Adipocyte (in vitro differentiated cells): ENCODE data around the gene TSPEAR.

Experiments used
- DNase-seq: peaks from one replicate; pipeline ENCODE4 v3.0.0-alpha.2; 2015; ENCODE audit warnings: low read depth
- H3K27me3 ChIP-seq: replicated peaks from 2 replicates; pipeline ENCODE4 v1.7.0; 2013; ENCODE audit warnings: mild to moderate bottlenecking, low read length, moderate library complexity; ENCODE audit not compliant: control insufficient read depth, insufficient read depth
- H3K36me3 ChIP-seq: 2 replicates; pipeline ENCODE4 v1.7.0; 2013; ENCODE audit warnings: low read length, mild to moderate bottlenecking, moderate library complexity; ENCODE audit not compliant: control insufficient read depth, insufficient read depth, severe bottlenecking
- H3K4me1 ChIP-seq: 2 replicates; pipeline ENCODE4 v1.7.0; 2013; ENCODE audit warnings: mild to moderate bottlenecking, low read length, moderate library complexity; ENCODE audit not compliant: control insufficient read depth, insufficient read depth
- H3K4me3 ChIP-seq: 2 replicates; pipeline ENCODE4 v1.7.0; 2013; ENCODE audit warnings: mild to moderate bottlenecking, low read length, moderate library complexity
- H3K9ac ChIP-seq: 2 replicates; pipeline ENCODE4 v1.7.0; 2013; ENCODE audit warnings: mild to moderate bottlenecking, low read length, moderate library complexity
- H3K9me3 ChIP-seq: 2 replicates; pipeline ENCODE4 v1.7.0; 2013; ENCODE audit warnings: mild to moderate bottlenecking, low read length, moderate library complexity; ENCODE audit not compliant: control insufficient read depth

Gene TSPEAR

DNA sequence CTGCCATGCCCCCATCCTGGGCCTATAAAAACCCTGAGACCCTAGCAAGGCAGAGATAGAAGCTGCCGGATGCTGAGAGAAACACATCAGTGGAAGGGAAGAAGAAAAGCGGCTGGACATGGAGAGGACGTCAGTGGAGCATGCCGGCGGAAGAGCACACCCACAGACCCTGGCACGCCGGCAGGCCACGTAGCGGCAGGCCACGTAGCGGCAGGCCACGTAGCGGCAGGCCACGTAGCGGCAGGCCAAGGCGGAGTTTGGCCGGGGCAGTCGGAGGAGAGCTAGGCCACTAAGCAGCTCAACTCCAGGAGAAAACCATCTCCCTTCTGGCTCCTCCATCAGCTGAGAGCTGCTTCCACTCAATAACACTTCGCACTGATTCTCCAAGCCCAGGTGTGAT is 221.0 kb downstream of the TSPEAR start:
- H3K27me3 ChIP-seq = peaks cover 11% of the 10 kb centered on the region
- no peaks in the 10 kb centered on the region for H3K36me3 ChIP-seq
- no peak overlapping the region for H3K4me3 ChIP-seq
- no peaks in the 10 kb centered on the region for H3K4me1 ChIP-seq
- peaks cover 23% of the 10 kb centered on the region for H3K9me3 ChIP-seq
- no peak for DNase-seq
- no peak overlapping the region for H3K9ac ChIP-seq

GRCh38 chr21:44489962-44490361 is 221.4 kb downstream of the TSPEAR start:
- Histone ChIP-seq H3K27me3 (peaks cover 11% of the 10 kb centered on the region), H3K9ac (no peak overlapping the region), H3K4me1 (no peaks in the 10 kb centered on the region), H3K9me3 (peaks cover 23% of the 10 kb centered on the region), H3K4me3 (no peak overlapping the region), H3K36me3 (no peaks in the 10 kb centered on the region)
- no peak for DNase-seq

DNA sequence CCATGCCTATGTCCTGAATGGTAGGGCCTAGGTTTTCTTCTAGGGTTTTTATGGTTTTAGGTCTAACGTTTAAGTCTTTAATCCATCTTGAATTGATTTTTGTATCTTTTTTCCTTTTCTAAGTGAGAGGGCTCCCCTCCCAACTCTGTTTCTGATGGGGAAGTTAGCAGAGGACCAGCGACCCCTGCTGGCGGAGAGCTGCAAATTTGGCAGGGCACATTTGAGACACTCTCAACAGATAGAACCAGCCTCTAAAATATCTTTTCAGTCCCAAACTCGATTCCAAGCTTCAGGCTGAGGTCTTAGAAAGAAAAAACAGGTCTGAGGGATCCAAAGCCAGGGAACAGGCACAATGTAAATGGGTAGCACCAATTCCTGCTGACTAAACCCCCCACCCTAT is 223.5 kb downstream of the TSPEAR start:
- Histone ChIP-seq H3K9ac (no peak overlapping the region), H3K9me3 (peaks cover 10% of the 10 kb centered on the region), H3K4me1 (no peaks in the 10 kb centered on the region), H3K36me3 (no peaks in the 10 kb centered on the region), H3K4me3 (no peak overlapping the region), H3K27me3 (peaks cover 25% of the 10 kb centered on the region)
- DNase-seq = peak; percentile 34

GRCh38 chr21:44486302-44486701 is 225.1 kb downstream of the TSPEAR start:
- H3K4me3 ChIP-seq = peak overlapping the region; percentile 75
- peaks cover 30% of the 10 kb centered on the region for H3K27me3 ChIP-seq
- no peaks in the 10 kb centered on the region for H3K9me3 ChIP-seq
- no peak for DNase-seq
- peak overlapping the region; percentile 57 for H3K9ac ChIP-seq
- peaks cover 3% of the 10 kb centered on the region for H3K4me1 ChIP-seq
- H3K36me3 ChIP-seq = no peaks in the 10 kb centered on the region

GRCh38 chr21:44485796-44486195 is 225.6 kb downstream of the TSPEAR start:
- peaks cover 30% of the 10 kb centered on the region for H3K27me3 ChIP-seq
- H3K9ac ChIP-seq = peak overlapping the region; percentile 57
- H3K9me3 ChIP-seq = no peaks in the 10 kb centered on the region
- no peaks in the 10 kb centered on the region for H3K36me3 ChIP-seq
- H3K4me3 ChIP-seq = peak overlapping the region; percentile 75
- H3K4me1 ChIP-seq = peaks cover 3% of the 10 kb centered on the region
- DNase-seq = no peak

- no peaks in the 10 kb centered on the region for H3K36me3 ChIP-seq
- peaks cover 3% of the 10 kb centered on the region for H3K4me1 ChIP-seq
- DNase-seq = no peak
- H3K9me3 ChIP-seq = no peaks in the 10 kb centered on the region
- H3K9ac ChIP-seq = peak overlapping the region; percentile 57
- H3K4me3 ChIP-seq = peak overlapping the region; percentile 75
- H3K27me3 ChIP-seq = peaks cover 30% of the 10 kb centered on the region
Observed at GRCh38 chr21:44485254-44485793, 226.0 kb downstream of the TSPEAR start.

- Histone ChIP-seq H3K4me3 (no peak overlapping the region), H3K36me3 (no peaks in the 10 kb centered on the region), H3K9me3 (no peaks in the 10 kb centered on the region), H3K4me1 (peaks cover 3% of the 10 kb centered on the region), H3K9ac (no peak overlapping the region), H3K27me3 (peaks cover 25% of the 10 kb centered on the region)
- no peak for DNase-seq
Observed at GRCh38 chr21:44484498-44485253, 226.7 kb downstream of the TSPEAR start.

GRCh38 chr21:44483288-44484237 is 227.8 kb downstream of the TSPEAR start:
- Histone ChIP-seq H3K36me3 (no peaks in the 10 kb centered on the region), H3K27me3 (peaks cover 24% of the 10 kb centered on the region), H3K4me3 (no peak overlapping the region), H3K9me3 (no peaks in the 10 kb centered on the region), H3K4me1 (peaks cover 3% of the 10 kb centered on the region), H3K9ac (no peak overlapping the region)
- no peak for DNase-seq

GRCh38 chr21:44482581-44483287 is 228.6 kb downstream of the TSPEAR start:
- Histone ChIP-seq H3K27me3 (peaks cover 24% of the 10 kb centered on the region), H3K4me3 (no peak overlapping the region), H3K9ac (no peak overlapping the region), H3K9me3 (no peaks in the 10 kb centered on the region), H3K4me1 (peaks cover 3% of the 10 kb centered on the region), H3K36me3 (no peaks in the 10 kb centered on the region)
- DNase-seq = no peak

DNA sequence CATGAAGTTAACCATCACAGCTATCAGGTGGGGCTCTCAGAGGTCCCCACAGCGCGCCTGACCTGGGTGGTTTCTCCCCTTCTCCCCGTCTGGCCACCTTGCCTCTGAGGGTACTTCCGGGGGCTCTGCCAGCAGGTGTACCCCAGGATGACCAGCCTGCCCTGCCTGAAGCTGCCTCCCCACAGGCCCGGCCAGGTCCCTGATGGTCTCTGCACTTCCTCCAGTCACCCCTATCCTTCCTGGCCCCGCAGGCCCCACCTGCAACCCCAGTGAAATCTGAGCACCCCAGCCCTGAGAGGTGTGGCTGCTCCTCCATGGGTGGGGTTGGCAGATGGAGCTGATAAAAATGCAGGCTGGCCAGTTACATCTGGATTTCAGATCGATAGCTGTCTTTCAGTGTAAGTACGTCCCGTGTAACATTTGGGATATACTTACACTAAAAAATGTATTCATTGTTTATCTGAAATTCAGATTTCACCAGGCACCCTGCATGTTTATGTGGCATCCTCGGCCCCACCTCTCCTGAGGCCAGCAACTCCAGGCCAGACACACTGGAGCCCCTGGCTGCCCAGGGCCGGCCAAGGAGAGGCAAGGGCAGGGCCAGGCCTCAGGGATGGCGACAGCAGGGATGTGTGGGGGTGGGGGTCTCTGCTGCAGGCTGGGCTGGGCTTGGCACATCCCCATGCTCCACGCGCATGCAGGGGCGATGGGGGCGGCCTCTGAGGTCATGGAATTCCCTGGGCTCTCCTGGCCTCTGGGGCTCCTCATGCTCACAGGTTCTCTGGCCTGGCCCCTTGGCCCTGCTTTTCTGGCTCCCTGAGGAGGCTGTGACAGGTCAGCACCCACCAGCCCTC is 230.9 kb downstream of the TSPEAR start:
- no peak for DNase-seq
- H3K9ac ChIP-seq = no peak overlapping the region
- peaks cover 25% of the 10 kb centered on the region for H3K27me3 ChIP-seq
- no peaks in the 10 kb centered on the region for H3K36me3 ChIP-seq
- H3K4me3 ChIP-seq = no peak overlapping the region
- peaks cover 3% of the 10 kb centered on the region for H3K4me1 ChIP-seq
- H3K9me3 ChIP-seq = no peaks in the 10 kb centered on the region
